ENCODE results near the gene BCLAF1.
"Not testable (repeated sequence)": the region's sequence is repeated elsewhere in the genome, so short reads cannot be mapped to it uniquely, and the experiment has no call there.

The BCLAF1 gene

DNA sequence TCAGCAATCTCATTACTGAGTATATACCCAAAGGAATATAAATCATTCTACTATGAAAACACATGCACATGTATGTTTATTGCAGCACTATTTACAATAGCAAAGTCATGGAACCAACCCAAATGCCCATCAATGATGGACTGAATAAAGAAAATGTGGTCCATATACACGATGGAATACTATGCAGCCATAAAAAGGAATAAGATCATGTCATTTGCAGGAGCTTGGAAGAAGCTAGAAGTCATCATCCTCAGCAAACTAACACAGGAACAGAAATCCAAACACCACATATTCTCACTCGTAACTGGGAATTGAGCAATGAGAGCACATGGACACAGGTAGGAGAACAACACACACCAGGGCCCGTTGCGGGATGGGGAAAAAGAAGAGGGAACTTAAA, 64.7 kb downstream of the BCLAF1 start:
- H3K36me3 ChIP-seq (ENCODE audit: control insufficient read depth in 2 of 2, insufficient read depth in 2 of 2, low read length in 2 of 2); H3K4me3 ChIP-seq (ENCODE audit: low read length in 2 of 2); H3K9me3 ChIP-seq (ENCODE audit: control insufficient read depth in 2 of 2, low read length in 2 of 2); H3K27ac ChIP-seq (ENCODE audit: low read length); H3K27me3 ChIP-seq (ENCODE audit: control insufficient read depth in 1 of 2, insufficient read depth in 2 of 2, low read length in 2 of 2); H3K9ac ChIP-seq (ENCODE audit: low read length in 2 of 2): not testable (repeated sequence)
- peaks cover 13% of the 10 kb centered on the region for H3K4me1 ChIP-seq (ENCODE audit: control insufficient read depth, insufficient read depth, low read length)

DNA sequence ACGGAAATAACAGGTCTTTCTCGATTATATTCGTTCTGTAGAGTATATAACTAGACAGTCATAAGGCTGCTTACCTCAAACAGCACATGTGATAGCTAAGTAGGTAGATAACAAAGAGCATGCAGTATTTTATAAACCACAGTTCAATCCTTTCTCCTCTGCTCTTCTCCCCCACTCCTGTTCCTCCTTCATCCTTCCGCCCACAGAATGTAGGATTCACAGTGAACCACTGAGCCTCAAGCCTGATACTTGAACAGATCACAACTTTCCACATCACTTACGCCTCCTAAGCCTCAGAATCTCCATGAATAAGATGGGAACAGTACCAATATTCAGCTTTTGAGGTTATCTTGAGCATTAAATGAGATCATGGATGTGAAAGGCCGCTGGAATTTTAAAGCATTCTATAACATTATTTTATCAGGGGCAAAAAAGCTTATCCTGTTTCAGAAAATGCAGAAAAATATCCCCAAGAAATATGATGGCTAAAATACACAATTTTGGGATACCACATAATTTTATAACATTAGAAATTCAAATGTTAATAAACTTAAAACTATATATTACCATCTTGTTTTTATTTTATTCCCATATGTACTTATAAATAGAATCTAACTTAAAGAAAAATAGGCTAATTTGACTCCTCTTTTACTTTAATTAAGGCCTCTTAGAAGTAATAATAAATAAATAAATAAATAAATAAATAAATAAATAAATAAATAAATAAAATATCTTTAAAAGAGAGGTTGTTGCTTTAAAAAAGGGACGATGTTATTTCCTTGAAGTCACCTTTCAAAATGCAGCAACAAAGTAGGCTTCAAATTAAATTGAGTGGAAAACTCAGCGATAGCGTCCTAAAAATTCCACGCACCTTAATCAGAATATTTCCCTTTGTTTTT, 72.9 kb downstream of the BCLAF1 start:
- Histone ChIP-seq H3K27me3 (ENCODE audit: control insufficient read depth in 1 of 2, insufficient read depth in 2 of 2, low read length in 2 of 2) (no peaks in the 10 kb centered on the region), H3K9ac (ENCODE audit: low read length in 2 of 2) (no peak overlapping the region), H3K27ac (ENCODE audit: low read length) (no peak overlapping the region), H3K36me3 (ENCODE audit: control insufficient read depth in 2 of 2, insufficient read depth in 2 of 2, low read length in 2 of 2) (no peaks in the 10 kb centered on the region), H3K9me3 (ENCODE audit: control insufficient read depth in 2 of 2, low read length in 2 of 2) (no peaks in the 10 kb centered on the region), H3K4me1 (ENCODE audit: control insufficient read depth, insufficient read depth, low read length) (no peaks in the 10 kb centered on the region), H3K4me3 (ENCODE audit: low read length in 2 of 2) (no peak overlapping the region)

DNA sequence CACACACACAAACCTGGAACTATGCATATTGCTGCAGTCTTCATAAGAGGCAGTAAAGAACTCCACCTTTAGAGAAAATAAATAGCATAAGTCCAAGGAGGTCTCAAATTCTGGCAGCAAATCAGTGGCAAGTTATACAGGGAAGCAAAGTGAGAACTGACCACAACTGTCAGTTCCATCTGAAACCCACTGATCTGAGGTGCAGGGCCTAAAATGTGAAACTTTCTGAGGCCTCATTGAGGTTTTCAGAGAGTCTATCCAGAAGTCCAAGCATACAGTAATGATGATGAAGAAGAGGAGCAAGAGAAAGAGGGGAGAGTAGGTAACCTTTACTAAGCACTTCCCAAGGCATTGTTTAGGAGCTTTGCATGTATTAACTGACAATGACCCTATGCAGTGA, 75.8 kb downstream of the BCLAF1 start:
- no peak overlapping the region for H3K27ac ChIP-seq (ENCODE audit: low read length)
- H3K4me3 ChIP-seq (ENCODE audit: low read length in 2 of 2): no peak overlapping the region
- H3K9ac ChIP-seq (ENCODE audit: low read length in 2 of 2): no peak overlapping the region
- no peaks in the 10 kb centered on the region for H3K9me3 ChIP-seq (ENCODE audit: control insufficient read depth in 2 of 2, low read length in 2 of 2)
- no peaks in the 10 kb centered on the region for H3K4me1 ChIP-seq (ENCODE audit: control insufficient read depth, insufficient read depth, low read length)
- H3K27me3 ChIP-seq (ENCODE audit: control insufficient read depth in 1 of 2, insufficient read depth in 2 of 2, low read length in 2 of 2): no peaks in the 10 kb centered on the region
- no peaks in the 10 kb centered on the region for H3K36me3 ChIP-seq (ENCODE audit: control insufficient read depth in 2 of 2, insufficient read depth in 2 of 2, low read length in 2 of 2)

DNA sequence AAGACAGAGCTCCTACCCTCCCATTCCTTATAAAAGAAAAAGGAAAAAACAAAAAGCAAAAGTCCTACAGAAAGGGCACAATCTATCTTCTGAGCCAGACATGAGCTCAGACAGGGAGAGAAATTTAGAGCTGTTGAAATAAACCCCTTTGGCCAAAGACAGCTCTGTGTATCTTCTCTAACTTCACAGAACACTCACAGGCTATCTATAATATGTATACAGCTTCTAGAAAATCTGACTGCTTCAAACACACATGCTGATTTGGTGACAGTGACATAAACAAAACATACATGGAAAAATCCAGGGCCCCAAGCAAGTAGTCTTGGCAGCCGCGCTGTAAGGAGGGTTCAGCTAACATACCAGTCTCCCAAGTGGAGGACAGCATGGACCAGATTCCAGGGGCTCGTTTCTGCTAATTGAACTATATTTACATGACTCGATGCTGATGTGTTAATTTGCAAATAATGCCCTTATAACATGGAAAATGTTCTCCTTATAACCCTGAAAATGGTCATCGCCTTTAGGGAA, 76.6 kb downstream of the BCLAF1 start:
- Histone ChIP-seq H3K4me3 (ENCODE audit: low read length in 2 of 2) (no peak overlapping the region), H3K27ac (ENCODE audit: low read length) (no peak overlapping the region), H3K27me3 (ENCODE audit: control insufficient read depth in 1 of 2, insufficient read depth in 2 of 2, low read length in 2 of 2) (no peaks in the 10 kb centered on the region), H3K36me3 (ENCODE audit: control insufficient read depth in 2 of 2, insufficient read depth in 2 of 2, low read length in 2 of 2) (no peaks in the 10 kb centered on the region), H3K4me1 (ENCODE audit: control insufficient read depth, insufficient read depth, low read length) (no peaks in the 10 kb centered on the region), H3K9me3 (ENCODE audit: control insufficient read depth in 2 of 2, low read length in 2 of 2) (no peaks in the 10 kb centered on the region), H3K9ac (ENCODE audit: low read length in 2 of 2) (no peak overlapping the region)

DNA sequence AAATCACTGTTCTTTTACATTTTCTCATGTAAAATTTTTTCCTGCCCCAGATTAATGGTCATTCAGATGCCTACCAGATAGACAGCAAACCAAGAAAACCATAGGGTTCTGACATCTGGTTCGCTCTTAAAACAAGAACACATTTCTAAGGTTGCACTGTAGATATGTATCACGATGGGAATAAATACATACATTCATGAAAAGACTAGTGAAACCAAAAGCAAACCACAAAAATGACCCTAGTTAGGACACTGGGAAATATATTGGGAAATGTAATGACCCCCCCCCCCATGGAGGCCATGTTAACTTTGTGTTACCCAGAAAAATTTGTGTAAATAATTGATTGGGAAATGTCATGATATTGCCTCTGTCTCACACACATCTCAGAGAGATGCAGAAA, 77.0 kb downstream of the BCLAF1 start:
- no peaks in the 10 kb centered on the region for H3K4me1 ChIP-seq (ENCODE audit: control insufficient read depth, insufficient read depth, low read length)
- H3K27ac ChIP-seq (ENCODE audit: low read length): no peak overlapping the region
- H3K36me3 ChIP-seq (ENCODE audit: control insufficient read depth in 2 of 2, insufficient read depth in 2 of 2, low read length in 2 of 2): no peaks in the 10 kb centered on the region
- no peak overlapping the region for H3K4me3 ChIP-seq (ENCODE audit: low read length in 2 of 2)
- no peaks in the 10 kb centered on the region for H3K9me3 ChIP-seq (ENCODE audit: control insufficient read depth in 2 of 2, low read length in 2 of 2)
- no peaks in the 10 kb centered on the region for H3K27me3 ChIP-seq (ENCODE audit: control insufficient read depth in 1 of 2, insufficient read depth in 2 of 2, low read length in 2 of 2)
- no peak overlapping the region for H3K9ac ChIP-seq (ENCODE audit: low read length in 2 of 2)

GRCh38 chr6:136210398-136211165, 79.1 kb downstream of the BCLAF1 start:
- Histone ChIP-seq H3K27me3 (ENCODE audit: control insufficient read depth in 1 of 2, insufficient read depth in 2 of 2, low read length in 2 of 2) (no peaks in the 10 kb centered on the region), H3K4me3 (ENCODE audit: low read length in 2 of 2) (no peak overlapping the region), H3K9ac (ENCODE audit: low read length in 2 of 2) (no peak overlapping the region), H3K9me3 (ENCODE audit: control insufficient read depth in 2 of 2, low read length in 2 of 2) (no peaks in the 10 kb centered on the region), H3K36me3 (ENCODE audit: control insufficient read depth in 2 of 2, insufficient read depth in 2 of 2, low read length in 2 of 2) (no peaks in the 10 kb centered on the region), H3K4me1 (ENCODE audit: control insufficient read depth, insufficient read depth, low read length) (no peaks in the 10 kb centered on the region), H3K27ac (ENCODE audit: low read length) (no peak overlapping the region)

- H3K36me3 ChIP-seq (ENCODE audit: control insufficient read depth in 2 of 2, insufficient read depth in 2 of 2, low read length in 2 of 2): no peaks in the 10 kb centered on the region
- no peaks in the 10 kb centered on the region for H3K9me3 ChIP-seq (ENCODE audit: control insufficient read depth in 2 of 2, low read length in 2 of 2)
- no peaks in the 10 kb centered on the region for H3K4me1 ChIP-seq (ENCODE audit: control insufficient read depth, insufficient read depth, low read length)
- H3K27me3 ChIP-seq (ENCODE audit: control insufficient read depth in 1 of 2, insufficient read depth in 2 of 2, low read length in 2 of 2): no peaks in the 10 kb centered on the region
- no peak overlapping the region for H3K4me3 ChIP-seq (ENCODE audit: low read length in 2 of 2)
- no peak overlapping the region for H3K27ac ChIP-seq (ENCODE audit: low read length)
- H3K9ac ChIP-seq (ENCODE audit: low read length in 2 of 2): no peak overlapping the region
Measured at GRCh38 chr6:136209496-136209895, 80.2 kb downstream of the BCLAF1 start.

DNA sequence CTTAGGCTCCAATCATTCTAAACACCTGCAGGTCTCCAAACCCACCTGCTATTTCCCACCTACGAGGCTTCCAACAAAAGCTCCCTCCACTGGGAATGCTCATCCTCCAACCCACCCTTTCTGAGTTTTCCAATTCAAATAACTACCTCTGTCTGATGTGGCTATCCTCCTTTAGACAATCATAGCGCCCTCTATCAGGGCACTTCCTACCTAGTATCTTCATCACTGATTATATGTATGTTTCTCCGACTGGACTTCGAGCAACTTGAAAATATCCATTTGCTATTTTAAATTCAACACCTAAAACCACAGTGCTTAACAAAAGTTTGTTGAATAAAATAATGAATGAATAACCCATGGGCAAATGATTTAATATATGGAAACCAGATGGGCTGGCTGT, 80.9 kb downstream of the BCLAF1 start:
- no peaks in the 10 kb centered on the region for H3K27me3 ChIP-seq (ENCODE audit: control insufficient read depth in 1 of 2, insufficient read depth in 2 of 2, low read length in 2 of 2)
- H3K36me3 ChIP-seq (ENCODE audit: control insufficient read depth in 2 of 2, insufficient read depth in 2 of 2, low read length in 2 of 2): no peaks in the 10 kb centered on the region
- no peaks in the 10 kb centered on the region for H3K9me3 ChIP-seq (ENCODE audit: control insufficient read depth in 2 of 2, low read length in 2 of 2)
- no peak overlapping the region for H3K27ac ChIP-seq (ENCODE audit: low read length)
- H3K9ac ChIP-seq (ENCODE audit: low read length in 2 of 2): no peak overlapping the region
- no peak overlapping the region for H3K4me3 ChIP-seq (ENCODE audit: low read length in 2 of 2)
- no peaks in the 10 kb centered on the region for H3K4me1 ChIP-seq (ENCODE audit: control insufficient read depth, insufficient read depth, low read length)
